ENCODE measurements around the gene RNF146. TPM values are rescaled to one million over a fixed set of nuclear protein-coding genes. Genes with fewer than 3 reads are reported as not detected.

Gene RNF146
- total and polyA plus RNA-seq, 2 of the 13 experiments (the other 11 are each of a cell fraction or from before 2014, with no cell fraction given): 18.8 to 27.6 TPM

GRCh38 chr6:127266892-127267645 lies 405 bp downstream of the RNF146 start (continued):
- TF ChIP-seq PRDM10 (CRISPR knock-in tag; IDR thresholded peaks at IDR 0.05; ENCODE audit: low read depth): peak; percentile 65
- TF ChIP-seq ZNF292 (CRISPR knock-in tag; IDR thresholded peaks at IDR 0.05; ENCODE audit: borderline replicate concordance, low read depth): no peak; the same call in 1 of the 2 replicates
- peak; percentile 25; the same call in 1 of the 2 replicates for TF ChIP-seq SMAD9 (CRISPR knock-in tag; IDR thresholded peaks at IDR 0.05)
- peak; percentile 82; the same call in 1 of the 2 replicates for TF ChIP-seq ZNF552 (CRISPR knock-in tag; IDR thresholded peaks at IDR 0.05; ENCODE audit: borderline replicate concordance)
- no peak; the same call in none of the 2 replicates for TF ChIP-seq NAIF1 (CRISPR knock-in tag; IDR thresholded peaks at IDR 0.05; ENCODE audit: borderline replicate concordance)
- TF ChIP-seq JARID2 (CRISPR knock-in tag; IDR thresholded peaks at IDR 0.05; ENCODE audit: insufficient replicate concordance): peak; percentile 54
- TF ChIP-seq ZFP90 (CRISPR knock-in tag; IDR thresholded peaks at IDR 0.05; ENCODE audit: borderline replicate concordance): peak; percentile 71
- peak; percentile 71; the same call in 1 of the 2 replicates for TF ChIP-seq FOXM1 (CRISPR knock-in tag; IDR thresholded peaks at IDR 0.05)
- TF ChIP-seq ZSCAN25 (CRISPR knock-in tag; IDR thresholded peaks at IDR 0.05): peak; percentile 74; the same call in 1 of the 2 replicates
- TF ChIP-seq ETV6 (CRISPR knock-in tag; conservative IDR thresholded peaks at IDR 0.05): no peak; the same call in none of the 2 replicates
- TF ChIP-seq UBTF (CRISPR knock-in tag; IDR thresholded peaks at IDR 0.05): peak; percentile 99
- no peak for TF ChIP-seq GPN1 (CRISPR knock-in tag; IDR thresholded peaks at IDR 0.05; ENCODE audit: borderline replicate concordance)
